HG02885 (cell line): Measurements from ENCODE around the gene NLE1.
"Not testable (repeated sequence)": the region's sequence is repeated elsewhere in the genome, so short reads cannot be mapped to it uniquely, and the experiment has no call there.

Source experiments
- ATAC-seq: cut with Tn5 transposase; IDR thresholded peaks from one replicate; pipeline ENCODE4 v1.9.1; 2021; ENCODE audit warnings: mild to moderate bottlenecking; ENCODE audit not compliant: unreplicated experiment, poor library complexity

NLE1 gene

DNA sequence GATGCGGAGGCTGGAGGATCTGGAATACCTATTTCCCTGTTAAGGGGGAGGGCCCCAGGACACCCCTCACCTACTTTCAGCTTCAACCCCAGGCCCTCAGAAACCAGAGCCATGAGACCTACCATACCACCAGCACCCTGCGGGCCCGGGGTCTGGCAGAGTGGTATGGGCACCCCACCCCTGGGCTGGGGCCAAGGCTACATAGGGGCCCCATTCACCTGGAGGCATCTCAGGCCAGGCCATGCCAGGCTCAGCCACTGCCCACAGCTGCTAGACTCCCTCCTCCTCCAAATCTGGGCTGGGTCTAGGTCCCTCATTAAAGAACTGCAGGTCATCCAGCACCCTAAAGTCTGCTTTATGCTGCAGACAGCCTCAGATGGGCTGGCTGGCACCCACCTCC lies 11.7 kb downstream of the NLE1 start:
- no peak for ATAC-seq

DNA sequence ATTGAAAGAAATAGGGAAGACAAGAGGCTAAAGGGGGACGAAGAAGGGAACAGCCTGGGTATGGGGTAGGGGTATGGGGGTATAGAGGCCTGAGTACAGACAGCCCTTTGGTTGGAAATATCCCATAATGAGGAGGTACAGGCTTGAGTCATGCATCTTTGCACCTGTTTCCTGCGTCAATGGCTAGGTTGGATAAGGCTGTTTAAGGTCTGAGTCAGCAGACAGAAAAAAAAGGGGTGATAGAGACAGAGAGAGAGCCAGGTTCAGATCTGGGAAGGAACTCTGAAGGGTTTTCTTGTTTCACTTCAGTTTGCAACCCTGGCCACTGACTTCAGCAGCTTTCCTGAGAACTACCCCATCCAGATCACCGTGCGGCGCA lies 12.1 kb downstream of the NLE1 start:
- no peak for ATAC-seq

DNA sequence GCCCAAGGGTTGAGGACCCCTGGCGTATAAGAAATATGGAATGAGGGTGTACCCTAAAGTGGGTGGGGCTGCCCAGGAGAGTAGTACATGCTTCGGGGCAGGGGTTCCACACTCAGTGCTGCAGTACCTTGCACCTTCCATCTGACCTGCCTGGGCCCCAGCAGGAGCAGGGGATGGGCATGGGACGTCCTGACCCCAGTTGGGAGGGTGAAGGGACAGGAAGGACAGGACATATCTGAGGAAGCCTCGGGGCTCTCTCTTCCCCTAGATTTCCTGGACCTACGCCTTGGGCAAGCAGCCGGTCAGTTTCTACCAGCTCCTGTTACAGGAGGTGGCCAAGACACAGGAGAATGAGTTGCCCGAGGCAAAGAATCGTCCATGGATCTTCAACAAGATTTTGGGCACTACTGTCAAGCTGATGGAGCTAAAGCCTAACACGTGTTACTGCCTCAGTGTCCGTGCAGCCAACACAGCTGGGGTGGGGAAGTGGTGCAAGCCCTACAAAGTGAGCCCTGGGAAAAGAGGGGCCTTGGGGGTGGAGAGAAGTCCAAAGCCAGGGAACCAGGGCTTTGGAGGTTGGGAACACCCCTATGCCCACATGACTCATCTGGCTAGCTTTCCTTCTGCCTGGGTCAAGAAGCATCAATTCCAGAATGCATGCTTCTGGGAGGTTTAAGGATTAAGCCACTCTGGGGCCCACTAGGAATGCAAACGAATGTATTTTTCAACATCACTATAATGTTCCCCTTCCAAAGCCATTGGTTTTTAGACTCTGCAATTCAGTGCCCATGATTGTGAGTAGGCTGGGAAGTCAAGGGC lies 12.7 kb downstream of the NLE1 start:
- ATAC-seq, result no peak

DNA sequence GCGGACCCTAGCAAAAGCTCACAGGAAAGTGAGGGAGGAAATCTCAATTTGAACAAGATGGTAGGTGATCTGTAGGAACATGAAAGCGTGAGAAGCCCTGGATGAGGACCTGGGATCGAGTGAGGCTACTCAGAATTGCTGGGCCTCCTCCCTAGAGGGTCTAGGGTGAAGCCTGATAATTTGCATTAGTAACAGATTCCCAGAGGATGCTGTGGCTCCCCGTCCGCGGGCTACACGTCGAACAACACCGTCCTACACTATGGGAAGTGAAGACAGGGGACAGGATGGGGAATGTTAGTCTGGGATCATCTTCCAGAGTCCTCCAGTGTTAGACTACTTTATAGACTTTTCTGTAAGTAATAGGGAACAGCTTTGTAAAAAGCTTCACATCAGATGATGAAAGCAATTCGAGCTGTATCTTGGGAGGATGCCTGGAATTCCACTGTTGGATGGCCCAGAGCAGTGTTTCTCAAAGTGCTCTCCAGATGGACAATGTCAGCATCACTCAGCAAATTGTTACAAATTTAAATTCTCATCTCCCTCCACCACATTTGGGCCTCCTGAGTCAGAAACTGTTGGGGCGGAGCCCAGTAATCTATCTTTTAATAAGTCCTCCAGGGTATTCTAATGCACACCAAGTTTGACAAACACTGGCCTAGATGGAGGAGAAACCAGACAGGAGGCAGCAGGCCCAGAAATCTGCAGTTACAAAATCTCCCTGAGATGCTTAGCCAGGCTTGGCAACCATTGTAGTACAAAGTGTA lies 14.2 kb downstream of the NLE1 start:
- no peak for ATAC-seq

DNA sequence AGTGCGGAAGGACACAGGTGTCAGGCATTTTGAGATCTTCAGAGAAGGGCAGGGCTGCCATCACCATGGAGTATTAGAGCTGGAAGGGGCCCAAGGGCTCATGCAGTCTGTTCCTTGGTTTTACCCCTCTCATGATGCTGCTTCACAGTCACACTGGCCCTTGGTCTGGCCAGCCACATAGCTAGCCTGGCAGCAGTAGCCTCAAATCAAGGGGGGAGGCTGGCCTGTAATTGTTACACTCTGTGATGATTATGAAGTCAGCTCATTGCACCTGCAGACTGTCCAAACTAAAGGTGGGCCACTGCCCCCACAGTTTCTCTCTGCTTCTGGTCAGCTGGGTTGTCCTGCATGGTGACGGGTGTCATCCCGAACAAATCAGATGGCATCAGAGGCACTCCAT lies 20.8 kb downstream of the NLE1 start, which contains the start of gene FNDC8:
Gene FNDC8, plus strand, starts transcription at position 301 of the 400 bp plus-strand sequence. Its CDS starts 79 bp downstream, at position 380.
- ATAC-seq, result no peak

DNA sequence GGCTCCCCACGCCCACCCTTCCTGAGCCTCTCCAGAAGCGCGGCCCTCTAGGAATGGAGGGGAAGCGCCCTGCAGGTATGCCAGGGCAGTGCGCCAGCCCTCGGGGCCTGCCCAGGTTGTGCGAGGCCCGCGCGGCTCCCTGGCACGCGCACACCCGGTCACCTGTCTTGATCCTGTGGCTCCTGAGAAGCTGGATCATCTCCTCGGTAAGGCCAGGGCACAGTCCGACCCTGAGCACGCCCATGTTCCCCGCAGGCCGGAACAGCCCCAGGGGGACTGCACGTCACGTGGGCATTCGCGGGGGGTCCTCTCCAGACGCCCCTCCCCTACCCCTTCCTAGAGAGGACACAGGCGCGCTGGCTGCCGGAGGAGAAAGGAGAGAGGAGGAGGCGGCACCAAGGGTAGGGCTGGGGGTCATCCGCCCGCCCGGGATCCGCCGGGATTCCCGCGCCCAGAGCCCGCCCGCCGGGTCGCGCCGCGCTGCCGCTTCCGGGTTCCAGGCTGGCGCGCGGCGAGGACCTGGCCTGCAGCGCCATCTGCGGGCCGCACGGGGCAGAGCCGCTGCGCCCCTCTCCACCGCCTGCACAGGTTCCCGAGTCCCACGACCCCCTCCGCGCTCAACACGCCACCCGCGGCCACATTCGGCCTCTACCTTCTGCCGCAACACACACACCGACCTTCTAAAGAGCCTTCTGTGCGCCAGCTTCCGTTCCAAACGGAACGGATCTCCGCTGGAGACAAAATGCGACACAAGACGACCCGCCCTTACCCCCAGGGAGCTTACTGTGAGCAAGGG lies 22.5 kb downstream of the NLE1 start, which contains the start of gene RAD51D:
Gene RAD51D, minus strand, starts transcription at position 491 of the 796 bp plus-strand sequence. Its CDS starts 247 bp downstream, at position 244.
- peak; percentile 87 for ATAC-seq

DNA sequence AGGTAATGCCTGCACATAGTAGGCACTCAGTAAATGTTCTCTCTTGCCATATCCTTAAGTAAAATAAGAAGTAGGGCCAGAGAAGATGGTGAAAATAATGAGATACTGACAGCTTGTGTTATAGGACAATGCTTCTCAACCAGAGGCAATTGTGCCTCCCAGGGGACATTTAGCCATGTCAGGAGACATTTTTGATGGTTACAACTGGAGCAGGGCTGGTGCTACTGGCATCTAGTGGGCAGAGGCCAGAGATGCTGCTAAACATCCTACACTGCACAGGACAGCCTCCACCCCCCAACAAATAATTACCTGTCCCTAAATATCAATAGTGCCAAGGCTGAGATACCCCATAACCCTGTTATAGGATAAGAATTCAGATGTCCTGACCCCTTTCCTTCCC lies 24.1 kb downstream of the NLE1 start:
- no peak for ATAC-seq

DNA sequence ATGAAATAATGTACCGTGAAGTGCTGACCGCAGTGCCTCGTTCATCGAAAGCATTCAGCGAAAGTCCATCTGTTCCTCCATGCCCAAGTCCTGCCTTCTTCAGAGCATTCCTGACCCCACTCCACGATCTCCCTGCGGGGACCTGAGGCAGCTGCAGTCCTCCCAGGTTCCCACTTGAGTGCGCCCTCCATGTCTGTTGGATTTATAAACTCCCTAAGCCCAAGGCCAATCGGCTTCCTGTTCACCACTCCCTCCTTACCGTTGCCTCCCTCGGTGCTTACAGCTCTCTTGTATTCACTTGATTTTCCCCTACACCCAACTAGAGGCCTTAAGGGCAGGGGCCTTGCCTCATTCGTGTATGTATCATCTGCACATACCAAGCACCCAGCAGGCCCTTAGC lies 25.3 kb downstream of the NLE1 start:
- no peak for ATAC-seq

DNA sequence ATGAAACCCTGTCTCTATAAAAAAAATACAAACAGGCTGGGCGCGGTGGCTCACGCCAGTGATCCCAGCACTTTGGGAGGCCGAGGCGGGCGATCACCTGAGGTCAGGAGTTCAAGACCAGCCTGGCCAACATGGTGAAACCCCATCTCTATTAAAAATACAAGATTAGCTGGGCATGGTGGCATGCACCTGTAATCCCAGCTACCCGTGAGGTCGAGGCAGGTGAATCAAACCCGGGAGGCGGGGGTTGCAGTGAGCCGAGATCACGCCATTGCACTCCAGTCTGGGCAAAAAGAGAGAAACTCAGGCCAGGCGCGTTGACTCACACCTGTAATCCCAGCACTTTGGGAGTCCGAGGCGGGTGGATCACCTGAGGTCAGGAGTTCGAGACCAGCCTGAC lies 31.3 kb downstream of the NLE1 start:
- ATAC-seq, result not testable (repeated sequence)

DNA sequence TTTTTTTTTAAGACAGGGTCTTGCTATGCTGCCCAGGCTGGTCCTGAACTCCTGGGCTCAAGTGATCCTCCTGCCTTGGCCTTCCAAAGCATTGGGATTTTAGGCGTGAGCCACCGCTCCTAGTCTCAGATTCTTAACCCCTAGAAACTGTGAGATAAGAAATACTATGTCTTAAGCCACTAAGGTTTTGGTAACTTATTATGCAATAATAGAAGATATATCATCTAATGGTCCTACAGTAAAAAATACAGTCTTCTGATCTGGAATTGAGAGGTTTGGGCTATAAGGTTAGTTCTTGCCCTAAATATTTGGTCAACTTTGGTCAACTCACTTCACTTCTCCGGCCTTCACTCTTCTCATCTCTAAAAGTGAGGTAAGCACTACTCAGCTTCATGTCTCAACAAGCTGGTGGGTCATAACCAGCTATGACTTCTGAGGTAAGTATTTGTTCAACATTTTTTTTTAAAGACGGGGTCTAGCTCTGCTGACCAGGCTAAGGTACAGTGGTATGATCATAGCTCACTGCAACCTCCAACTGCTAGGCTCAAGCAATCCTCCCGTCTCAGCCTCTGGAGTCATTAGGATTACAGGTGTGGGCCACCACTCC lies 37.2 kb downstream of the NLE1 start:
- no peak for ATAC-seq

DNA sequence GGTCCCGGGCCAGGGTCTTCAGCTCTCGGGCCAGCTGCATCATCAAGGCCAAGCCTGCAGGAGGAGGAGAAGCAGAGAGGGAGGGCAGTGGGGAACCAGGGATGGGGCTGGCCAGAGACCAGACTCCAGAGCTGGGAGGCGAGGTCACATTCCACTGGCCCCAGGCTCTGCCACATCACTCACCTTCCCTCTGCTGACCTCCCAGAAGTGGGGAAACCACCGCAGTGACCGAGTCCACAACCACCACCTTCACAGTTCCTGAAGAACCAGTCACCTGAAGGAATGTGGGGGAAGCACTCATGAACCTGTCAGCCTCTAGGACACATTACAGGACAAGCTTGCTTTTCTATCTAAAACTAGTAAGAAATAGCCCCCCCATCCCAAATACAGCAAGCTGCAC lies 38.8 kb downstream of the NLE1 start:
- no peak for ATAC-seq

DNA sequence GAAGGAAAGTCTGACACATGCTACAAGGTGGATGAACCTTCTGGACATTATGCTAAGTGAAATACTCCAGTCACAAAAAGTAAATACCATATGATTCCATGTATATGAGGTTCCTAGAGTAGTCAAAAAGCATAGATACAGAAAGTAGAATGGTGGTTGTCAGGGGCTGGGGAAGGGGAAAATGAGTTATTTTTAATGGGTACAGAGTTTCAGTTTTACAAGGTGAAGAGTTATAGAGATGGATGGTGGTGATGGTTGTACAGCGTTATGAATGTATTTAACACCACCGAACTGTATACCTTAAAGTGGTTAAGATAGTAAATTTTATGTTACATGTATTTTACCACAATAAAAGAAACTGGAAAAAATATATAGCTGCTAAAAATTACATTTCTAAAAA lies 40.4 kb downstream of the NLE1 start:
- no peak for ATAC-seq

DNA sequence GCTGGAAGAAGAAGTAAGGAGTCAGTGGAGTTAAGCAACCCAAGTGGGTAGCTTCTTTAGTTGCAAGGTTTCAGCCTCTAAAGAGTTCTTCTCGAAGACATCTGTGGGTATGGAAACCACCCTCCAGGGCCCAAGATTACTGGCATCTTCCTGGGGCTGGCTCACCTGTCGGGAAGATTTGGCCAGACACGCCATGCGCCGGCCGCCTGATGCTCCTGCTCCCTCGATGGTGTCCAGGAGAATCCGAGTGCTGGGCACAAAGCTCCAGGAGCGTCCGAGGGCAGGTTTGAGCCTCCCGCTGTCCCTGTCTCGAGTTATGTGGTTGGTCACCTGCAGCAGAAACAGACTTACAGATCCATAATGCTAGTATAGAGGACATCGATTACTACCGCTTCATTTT lies 41.1 kb downstream of the NLE1 start:
- no peak for ATAC-seq

DNA sequence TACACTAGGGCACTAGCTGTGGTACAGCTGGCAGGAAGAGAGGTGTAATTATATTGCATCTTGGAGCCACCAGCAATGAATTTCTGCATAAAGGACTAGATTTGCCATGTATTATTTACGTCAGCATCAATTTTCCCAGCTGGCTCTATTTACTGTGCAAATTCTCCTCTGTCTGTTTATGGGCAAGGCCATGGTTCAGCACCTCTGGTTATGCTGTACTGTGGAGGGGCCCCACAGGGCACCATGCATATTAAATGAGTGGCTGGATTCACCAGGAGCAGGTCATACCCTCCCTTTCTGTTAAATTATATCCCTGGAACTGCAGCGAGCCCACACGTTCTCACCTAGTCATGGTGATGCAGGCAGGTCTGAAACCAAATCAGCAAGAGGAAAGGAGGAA lies 42.2 kb downstream of the NLE1 start:
- ATAC-seq, result no peak

DNA sequence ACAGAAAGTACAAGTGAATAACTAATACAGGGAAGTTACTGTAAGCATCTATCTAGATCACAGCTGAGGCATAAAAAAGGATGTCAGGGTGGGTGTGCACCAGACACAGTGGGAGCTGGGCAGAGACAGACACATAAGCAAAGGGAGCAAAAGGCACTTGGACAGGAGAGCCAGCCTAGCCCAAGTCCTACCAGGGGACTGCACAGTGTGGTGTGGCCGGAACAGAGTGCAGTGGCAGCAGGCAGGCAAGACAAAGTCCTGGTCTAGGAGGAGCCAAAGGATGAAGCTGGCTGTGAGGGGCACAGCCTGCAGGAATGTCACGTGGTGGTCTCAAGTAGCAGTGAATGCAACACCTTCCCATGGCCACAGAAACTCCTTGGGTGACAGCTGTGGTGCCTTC lies 44.3 kb downstream of the NLE1 start:
- no peak for ATAC-seq

DNA sequence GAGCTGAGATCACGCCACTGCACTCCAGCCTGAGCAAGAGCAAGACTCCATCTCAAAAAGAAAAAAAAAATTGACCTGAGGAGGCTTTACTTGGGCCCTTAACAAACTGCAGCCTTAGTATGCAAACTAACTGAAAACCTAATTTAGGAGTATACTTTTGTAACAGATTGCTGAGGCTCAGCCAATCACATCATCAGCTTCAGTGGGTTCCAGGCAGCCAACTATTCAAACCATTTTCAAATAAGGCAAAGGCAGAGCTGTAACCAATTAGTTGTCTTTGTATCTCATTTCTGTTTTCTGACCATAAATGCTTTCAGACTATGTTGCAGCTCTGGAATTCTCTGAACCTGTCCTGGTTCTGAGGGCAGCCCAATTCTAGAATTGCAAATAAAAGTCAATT lies 46.4 kb downstream of the NLE1 start:
- no peak for ATAC-seq

DNA sequence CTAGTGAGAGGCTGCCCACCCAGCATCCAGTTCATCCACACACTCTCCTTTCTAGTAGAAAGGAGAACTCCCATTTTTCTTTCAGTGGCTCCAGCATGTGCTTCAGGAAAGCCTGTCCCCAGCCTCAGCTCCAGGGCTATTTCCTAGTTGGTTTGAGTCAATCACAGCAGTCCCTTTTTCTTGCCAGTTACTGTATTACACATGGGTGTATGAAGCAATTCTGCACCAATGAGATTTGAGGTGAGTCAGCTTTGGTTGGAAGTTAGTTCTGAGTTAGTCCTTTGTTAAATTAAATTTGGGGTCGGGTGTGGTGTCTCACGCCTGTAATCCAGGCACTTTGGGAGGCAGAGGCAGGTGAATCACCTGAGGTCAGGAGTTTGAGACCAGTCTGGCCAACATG lies 47.2 kb downstream of the NLE1 start:
- no peak for ATAC-seq

DNA sequence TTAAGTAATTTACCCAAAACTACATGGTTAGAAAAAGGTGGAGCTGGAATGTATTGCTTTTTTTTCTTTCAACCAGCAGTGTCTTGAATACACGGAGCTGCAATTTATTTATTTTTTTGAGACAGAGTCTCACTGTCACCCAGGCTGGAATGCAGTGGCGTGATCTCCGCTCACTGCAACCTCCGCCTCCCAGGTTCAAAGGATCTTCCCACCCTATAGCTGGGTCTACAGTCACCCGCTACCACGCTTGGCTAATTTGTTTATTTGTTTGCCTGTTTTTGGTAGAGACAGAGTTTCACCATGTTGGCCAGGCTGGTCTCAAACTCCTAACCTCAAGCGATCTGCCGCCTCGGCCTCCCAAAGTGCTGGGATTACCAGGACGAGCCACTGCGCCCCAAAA lies 51.4 kb downstream of the NLE1 start:
- ATAC-seq, result not testable (repeated sequence)

DNA sequence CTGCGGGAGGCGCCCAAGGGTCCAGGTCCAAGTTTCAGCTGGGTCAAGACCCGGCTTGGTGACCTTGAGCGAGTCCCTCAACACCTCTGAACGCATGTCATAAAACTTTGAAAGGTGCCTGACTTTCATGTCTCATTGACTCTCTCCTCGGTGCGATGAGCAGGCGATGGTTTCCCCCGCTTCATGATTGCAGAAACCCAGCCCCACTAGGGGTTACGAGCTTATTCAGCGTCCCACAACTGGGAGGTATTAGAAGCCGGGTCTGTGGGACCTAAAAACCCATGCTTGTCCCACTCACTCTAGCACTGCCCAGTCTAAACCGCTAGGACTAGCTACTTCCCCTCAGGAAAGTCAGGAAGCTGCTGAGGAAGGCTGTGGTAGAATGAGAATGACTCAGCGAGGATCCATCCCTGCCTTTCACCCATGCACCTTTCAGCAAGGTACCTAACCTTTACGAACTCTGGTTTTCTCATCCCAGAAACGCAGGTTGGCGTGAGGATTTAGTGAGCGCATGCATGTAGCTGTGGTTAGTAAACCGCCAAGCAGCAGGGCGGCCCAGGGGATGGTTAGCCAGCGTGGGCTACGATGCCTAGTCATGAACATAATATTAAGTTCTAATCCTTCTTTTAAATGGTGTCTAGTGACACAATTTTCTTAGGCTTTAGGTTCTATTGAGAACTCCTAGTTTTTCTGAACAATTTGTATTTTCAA lies 52.4 kb downstream of the NLE1 start:
- no peak for ATAC-seq
